GF-D8 (cell line): ENCODE results near the gene PIGC.

ENCODE experiments used
- DNase-seq: peaks from one replicate; lab custom pipeline; 2025; lab: John Stamatoyannopoulos, UW

Gene PIGC

DNA sequence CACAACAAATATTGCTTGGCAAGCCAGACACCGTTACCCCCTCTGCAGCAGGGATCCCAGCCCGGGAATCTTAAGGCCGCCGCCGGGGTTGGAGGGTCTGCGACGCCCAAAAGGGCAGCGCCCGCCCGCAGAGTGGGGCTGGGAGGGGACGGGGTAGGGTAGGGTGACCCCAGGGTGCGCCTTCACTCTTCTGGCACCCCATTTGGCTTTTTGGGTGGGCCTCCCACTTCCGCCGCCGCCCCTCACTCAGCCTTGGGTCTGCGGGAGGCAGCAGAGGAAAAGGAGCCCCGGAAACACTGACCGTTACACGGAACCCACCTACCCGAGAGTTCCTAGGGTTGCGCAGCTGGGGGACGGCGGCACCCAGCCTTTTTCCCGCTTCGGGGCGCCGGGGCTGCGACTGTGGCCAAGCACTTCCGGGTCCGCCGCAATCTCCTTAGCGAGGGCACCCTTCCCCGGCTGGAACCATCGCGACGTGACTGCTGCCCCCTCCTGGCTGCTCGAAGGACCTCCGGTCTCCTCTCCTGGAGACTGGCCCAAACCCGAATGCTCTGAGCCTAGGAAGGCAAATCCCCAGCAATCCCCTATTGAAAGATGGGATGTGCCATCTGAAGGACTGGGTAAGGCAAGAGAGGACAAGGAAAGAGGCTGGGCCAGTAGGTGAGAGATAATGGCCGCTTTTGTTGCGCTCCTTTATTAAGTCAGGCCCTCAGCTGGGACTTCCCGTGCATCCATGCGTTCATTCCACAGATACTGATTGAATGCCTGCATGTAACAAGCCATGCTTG lies at the start of gene PIGC:
Gene PIGC, minus strand, starts transcription at position 404 of the 788 bp plus-strand sequence. CDS start 1,447 bp downstream, outside the sequence.
- DNase-seq, result peak; percentile 63

DNA sequence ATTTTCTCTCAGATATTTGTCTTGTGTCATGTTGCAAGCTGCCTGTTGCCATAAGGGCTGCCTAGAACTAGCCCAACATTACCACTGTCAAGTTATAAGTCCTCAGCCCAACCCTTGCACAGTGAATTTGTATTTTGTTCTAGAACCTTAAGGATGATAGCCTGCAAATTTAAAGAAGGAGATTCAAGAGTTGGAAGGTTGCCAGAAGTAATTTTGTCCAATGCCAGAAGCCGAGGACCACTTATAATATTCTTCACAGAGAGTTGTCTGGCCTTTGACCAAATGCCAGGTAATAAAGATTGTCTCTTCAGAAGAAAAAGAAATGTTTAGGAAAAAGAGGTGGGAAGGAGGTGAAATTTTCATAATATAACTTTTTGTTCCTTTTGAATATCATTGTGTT lies 48.6 kb upstream of the PIGC start:
- DNase-seq, result no peak

DNA sequence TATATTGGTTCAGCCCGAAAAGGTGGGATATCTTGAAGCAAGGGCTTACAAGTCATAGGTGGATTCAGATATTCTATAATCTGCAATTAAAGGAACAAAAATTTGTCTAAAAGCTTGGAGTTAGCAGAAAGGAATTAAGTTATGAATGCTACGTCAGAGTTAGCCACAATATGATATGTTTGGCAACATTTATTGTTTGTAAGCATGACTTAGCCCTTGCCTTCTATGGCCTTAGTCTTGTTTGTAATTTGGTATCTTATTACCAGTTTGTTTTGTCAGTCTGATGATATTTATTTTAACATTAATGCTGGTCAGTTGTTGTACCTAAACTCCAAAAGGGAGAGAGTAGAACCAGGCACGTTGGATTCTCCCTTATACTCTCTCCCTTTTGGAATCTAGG lies 46.0 kb upstream of the PIGC start:
- DNase-seq, result no peak

DNA sequence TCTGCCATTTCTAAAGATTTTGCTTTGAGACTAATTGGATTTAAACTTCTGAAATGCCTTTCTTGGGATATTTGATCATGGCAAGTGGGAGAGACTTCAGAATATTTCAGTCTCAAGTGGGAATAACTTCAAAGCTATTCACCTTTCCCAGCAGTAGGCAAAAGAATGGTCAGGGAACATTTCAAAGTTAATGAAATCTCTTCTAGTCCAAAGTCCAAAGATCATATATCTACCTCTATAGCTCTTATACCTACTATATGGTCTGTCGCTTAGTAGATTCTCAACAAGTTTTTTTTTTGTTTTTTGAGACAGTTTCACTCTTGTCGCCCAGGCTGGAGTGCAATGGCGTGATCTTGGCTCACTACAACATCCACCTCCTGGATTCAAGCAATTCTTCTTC lies 44.5 kb upstream of the PIGC start:
- no peak for DNase-seq

DNA sequence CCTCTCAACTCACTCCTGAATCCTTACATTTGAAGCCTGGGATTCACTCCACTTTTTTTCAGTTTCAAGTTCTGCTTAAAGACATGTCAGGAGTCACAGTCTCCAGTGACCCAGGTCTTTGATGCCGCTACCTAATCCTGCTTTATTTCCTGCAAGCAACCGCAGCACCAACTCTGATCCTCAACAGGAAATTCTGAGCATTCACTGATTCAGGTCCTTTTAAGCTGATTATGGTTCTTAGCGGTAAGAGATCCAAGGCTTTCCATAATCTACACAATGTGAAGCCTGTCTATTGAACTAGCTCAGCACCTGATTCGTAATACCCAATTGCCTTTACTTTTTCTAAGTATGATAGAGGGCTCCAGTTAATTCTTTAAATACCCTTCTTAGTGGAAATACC lies 43.7 kb upstream of the PIGC start:
- DNase-seq, result no peak

DNA sequence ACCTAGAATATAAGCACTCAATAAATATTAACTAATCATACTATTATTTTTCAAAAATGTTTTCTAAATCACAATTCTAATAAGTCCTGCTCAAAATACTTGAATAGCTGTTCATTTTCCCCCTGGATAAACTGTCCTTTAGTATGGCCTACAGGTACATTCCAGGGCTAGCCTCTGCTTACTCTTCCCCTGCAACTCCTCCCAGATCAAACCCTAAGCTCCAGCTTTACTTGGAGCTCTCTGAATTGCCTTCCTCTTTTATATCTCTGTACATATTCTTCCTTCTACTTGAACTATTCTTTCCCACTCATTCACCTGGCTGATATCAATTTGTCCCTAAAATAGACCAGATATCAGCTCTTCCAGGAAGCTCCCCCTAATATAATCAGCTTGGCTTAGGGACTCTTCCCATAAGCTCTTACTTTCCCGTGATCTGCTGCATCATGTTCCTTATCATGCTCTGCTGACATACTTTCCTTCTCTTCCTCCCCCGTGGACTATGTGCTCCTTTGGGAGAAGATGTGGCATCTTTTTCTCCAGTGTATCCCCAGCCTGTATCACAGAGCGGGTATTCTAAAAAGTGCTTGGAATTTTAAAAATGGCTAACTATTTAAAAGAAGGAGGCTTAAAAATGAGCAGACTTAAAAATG lies 43.1 kb upstream of the PIGC start:
- DNase-seq, result no peak

DNA sequence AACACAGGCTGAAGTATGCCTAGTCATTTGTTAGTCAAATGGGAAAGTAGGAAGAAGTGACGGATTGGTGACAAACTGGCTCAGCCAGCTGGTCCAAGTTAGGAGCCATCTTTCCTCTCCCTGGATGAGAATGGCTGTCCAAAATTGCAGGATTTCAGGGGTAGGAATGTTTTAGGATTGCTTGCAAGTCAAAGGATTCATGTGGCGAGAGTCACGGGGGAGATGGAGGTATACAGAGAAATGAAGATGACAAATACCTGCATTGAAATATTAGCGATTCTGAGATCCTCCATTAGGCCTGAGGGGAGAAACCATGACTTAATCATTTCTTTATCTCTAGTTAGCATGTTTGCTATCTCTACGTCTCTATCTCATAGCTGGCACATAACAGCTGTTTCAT lies 41.8 kb upstream of the PIGC start:
- DNase-seq, result no peak

DNA sequence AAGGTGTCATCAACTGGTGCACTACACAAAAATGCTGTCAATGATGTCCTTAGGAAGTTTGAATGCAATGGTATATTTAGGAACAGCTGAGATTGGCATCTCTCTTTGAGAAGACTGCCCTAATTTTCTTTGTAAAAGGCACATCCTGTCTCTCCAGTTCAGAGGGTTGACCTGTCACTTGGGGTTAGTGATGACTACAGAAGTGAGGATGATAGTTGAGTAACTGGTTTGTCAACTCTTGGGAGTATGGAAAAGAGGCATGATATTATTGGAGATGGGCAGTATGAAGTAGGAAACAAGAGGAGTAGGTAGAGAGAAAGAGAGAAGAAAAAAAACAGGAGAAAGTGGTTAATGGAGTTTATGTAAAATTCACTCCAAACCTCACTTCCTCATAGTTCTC lies 40.4 kb upstream of the PIGC start:
- DNase-seq, result no peak

DNA sequence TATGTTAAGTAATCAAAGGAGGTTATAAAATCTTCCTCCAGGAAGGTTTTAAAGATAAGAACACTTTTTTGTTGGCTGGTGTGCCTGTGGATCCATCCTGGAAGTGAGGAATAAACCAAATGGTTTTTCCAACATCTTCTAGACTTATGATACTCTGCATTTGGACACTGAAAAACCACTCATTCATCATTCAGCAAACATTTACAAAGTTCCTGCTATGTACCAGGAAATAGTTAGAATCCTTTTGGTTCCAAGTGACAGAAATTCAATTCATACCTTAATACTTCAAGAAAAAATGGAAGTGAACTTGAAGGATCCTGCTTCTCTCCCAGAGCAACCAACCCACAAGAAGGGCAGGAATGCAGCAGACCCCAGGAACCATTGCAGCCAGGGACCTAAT lies 39.6 kb upstream of the PIGC start:
- DNase-seq, result no peak

DNA sequence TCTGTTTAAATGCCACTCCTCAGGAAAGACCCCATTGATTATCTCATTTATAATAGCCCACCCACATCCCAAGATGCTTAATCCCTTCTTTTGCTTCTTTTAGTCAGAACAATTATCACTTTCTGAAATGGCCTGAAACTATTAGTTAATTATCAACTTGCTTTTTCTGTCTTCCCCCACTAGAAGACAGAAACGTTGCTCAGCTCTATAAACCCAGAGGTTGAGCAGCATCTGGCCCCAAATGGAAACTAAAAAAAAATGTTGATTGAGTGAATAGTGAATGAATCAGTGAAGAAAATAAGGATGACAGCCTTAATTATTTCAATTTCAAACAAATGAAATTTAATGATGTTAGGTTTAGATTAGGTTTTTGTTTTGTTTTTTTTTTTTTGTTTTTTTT lies 38.2 kb upstream of the PIGC start:
- DNase-seq, result no peak

DNA sequence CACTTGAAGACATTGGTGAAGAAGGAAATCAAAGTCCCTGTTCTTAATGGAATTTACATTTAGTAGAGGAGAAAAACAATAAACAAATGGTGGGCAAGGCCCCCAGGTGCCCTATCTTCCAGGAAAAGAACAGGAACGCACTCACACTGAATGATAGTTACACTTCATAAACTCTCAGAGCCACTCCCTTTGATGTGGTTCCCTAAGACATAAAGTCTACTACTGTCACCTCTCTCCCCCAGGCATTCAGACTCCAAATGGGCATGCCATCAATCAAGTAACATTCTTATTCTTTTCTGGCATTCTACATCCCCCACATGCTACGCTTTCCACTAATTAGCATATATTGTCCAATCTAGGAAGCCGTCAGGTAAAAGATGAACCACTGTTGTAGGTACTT lies 36.6 kb upstream of the PIGC start:
- DNase-seq, result no peak

DNA sequence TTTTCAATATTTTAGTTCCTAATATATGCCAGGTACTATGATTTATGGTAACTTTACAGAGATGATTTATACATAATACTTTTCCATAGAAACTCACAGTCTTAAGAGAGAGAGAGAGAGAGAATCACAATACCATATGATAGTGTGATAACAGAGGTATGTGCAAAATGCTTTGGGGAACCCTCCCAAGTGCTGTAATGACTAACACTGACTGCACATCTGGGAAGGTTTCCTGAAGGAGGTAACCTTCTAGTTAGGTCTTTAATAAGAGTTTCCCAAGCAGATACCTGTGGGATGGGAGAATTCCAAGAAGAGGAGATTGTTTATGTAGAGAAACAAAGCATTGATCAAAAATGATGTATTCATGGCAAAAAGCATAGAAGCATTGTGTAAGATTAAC lies 34.6 kb upstream of the PIGC start:
- DNase-seq, result no peak

DNA sequence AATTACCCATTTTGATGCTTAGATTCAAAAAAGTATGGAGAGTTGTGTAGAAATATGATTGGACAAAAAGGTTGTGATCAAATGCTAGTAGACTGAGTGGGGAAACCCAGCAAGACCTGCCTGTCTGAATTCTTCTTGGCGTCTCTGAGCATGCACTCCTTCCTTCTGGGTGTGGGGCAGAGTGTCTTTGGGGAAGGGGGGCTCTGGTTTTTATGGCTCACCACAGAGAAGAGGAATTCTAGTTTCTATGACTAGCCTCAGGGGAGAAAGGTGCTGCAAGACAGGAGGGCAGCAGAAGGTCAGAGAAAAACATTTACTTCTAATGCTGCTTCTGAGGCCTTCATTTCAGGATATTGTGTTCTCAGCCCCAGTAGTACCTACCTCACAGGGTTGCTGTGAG lies 33.9 kb upstream of the PIGC start:
- DNase-seq, result no peak

DNA sequence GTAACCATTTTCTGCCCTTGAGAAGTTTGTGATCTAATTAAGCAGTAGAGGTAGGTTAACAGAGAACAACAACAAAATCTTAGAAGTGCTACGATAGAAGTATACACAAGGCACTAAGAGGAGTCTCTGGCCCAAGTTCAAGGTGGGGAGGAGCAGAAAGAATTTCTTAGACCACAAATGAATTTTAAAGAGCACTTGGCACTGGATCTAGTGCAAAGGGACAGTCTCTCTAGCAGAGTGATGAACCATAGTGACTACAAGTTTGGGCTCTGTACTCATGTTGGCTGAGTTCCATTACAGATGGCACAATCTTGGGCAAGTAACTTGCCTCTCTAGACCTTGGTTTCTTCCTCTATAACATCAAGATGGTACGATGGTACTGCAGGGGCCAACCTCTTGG lies 33.3 kb upstream of the PIGC start:
- DNase-seq, result no peak

DNA sequence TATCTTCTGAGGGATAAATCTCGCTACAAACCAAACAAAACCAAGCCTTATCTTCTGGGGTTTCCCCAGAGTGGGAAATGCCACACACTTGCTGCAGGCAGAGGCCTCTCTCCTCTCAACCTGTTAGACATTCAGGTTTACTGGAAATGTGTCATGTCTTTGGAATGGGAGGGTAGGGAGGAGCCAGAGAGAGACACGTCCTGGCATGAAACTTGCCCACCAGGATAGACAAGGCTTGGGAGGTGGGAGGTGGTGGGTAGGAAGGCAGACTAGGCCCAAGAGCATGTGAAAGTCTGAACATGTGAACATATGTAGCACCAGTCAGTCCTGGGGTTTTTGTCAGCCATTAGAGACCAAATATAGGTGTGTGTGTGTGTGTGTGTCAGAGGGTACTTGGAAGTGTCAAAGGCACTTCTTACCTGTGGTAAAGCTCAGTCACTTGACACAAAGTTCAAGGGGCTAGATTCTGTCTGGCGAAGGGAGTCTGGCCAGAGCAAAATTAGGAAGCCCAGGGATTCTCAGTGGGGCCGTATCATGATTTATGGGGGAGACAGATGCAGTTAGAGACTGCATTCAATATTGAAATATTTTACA lies 32.4 kb upstream of the PIGC start:
- no peak for DNase-seq

DNA sequence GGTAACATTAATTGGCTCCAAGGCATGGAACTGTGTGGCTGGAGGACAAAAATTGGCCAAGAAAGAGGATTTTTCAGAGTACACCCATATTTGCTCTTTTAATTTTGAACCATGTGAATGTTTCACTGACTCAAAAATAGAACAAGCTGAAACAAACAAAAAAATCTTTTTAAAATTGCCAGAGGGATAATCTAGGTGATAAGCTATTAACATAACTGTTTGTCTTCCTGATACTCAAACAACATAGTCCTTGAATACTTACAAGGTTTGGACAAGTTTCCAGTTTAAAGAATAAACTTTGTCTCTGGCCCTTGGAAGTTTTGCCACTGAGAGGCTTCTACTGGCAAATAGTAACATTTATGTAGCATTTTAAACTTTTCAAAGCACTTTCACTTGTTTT lies 30.0 kb upstream of the PIGC start:
- no peak for DNase-seq

DNA sequence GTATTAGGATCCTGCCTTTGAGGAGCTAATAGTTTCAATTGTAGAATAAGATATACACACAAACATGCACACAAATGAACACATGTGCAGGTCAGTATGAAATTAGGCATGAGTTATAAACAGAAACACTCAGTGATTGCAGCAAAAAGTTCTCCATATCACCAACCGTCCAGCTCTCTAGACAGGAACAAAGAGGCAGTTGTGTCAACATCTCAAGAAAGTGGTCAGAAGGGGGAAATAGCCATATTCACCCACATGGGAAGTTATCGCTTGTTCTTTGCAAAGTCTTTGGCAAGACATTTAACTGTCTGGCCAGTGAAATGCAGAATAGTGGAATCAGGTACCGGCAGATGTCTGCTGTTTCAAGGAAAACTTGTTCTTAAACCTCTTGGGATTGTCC lies 29.4 kb upstream of the PIGC start:
- DNase-seq, result peak; percentile 97

DNA sequence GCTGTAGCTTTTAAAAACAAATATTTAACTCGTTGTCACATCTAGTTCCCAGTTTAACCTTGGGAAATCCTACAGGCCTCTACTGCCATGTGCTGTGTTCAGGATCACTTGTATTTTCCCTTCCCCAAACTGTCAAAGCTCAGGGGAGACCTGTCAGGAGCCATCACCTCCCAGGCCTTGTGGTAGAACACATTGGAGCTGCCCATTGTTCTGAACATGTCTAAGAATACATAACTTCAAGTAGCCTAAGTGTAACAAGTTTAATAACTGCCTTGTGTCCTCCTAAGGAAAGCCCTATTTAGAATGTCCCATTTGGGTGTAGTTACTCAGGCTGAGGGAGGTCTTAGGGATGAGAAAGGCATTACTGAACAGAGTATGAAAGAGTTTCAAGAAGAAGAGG lies 28.6 kb upstream of the PIGC start:
- peak; percentile 10 for DNase-seq

DNA sequence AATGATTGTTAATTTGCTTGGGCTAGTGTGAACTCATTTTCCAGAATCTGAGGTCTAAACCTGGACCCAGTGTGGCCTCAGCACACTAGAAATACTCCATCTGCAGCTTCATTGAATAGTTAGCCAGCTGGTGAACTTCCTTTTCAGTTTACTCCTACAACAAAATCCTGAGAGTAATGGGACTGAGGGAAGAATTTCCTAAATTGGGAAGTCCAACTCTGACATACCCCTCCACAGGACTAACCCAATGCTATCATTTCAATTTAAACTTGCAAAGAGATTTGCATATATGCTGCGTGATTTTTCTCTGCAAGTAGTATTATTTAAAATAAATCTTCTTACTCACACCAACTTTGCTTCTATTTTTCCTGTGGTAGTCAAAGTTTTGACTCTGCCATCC lies 27.8 kb upstream of the PIGC start:
- DNase-seq, result no peak

DNA sequence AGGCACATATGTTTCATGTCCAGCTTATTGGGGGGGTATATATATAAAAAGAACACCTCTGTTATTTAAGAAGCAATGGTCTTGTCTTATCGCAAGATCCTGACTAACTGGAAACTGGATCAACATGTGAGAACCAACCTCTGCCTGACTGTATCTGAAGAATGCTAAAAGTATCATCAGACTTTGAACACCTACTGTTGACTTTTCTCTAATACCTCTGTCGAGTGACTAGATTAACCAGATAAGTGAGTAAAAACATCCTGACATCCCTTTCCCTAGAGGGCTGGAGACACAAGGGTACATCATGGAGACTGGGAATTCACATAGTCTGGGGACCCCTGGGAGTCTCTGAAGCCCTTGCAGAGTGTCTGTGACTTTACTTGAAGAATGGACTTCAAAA lies 26.3 kb upstream of the PIGC start:
- no peak for DNase-seq

DNA sequence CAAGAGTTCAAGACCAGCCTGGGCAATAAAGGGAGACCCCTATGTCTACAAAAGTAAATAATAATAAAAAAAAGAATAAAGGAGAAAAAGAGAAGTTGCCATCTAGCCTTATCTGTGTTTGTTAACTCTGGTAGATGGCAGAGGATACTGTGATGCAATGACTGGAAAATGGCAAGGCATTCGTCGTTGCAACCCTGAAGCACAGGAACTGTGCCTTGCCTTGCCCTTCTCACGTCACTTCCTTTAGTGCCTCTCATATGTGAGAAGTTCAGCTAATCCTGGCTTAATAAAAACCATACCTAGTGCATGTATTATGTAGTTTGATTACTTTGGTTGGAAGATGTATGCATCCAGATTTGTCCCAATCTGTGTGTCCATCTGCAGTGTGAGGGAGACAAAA lies 25.8 kb upstream of the PIGC start:
- DNase-seq, result peak; percentile 73

DNA sequence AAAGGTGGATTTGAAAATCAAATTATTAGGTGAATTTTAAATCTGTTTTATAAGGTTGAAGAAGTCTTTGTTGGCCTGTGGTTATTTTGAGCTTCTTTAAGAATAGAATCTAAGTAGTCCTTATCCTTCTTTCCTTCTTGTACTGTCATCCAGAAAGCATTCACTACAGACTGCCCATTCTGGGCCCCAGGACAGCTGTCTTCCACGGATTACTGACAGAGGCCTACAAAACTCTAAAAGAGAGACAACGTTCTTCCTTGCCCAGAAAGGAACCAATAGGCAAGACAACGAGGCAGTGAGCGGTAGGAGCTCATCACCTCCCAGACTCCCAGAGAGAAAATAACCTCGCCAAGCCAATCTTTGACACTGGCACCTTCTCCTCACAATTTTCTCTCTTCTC lies 24.4 kb upstream of the PIGC start:
- DNase-seq, result no peak

DNA sequence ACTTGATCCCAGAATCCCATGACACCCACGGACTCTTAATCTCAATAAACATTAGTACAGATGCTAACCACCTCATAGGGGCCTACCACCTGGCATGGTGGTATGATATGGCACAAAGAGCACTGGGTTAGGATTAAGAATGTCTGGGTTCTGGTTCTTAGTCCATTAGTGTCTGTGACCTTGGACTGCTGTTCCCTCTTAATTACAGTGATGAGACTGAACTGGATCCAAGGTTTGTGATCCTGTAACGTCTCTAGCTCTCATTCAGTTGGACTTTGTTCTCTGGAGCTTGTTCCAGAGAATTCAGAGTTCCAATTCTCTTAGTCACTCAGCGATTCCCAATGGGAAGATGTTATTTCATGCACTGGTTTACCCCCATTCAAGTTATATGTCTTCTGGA lies 23.6 kb upstream of the PIGC start:
- no peak for DNase-seq
